Measurements from ENCODE around the gene MINDY2. TPM values are rescaled to one million over a fixed set of nuclear protein-coding genes. Genes with fewer than 3 reads are reported as not detected.

The MINDY2 gene
- total RNA-seq, 1 experiment from 2014 or later = 17.6 TPM

- peak; percentile 96 for TF ChIP-seq TCF7L2 (IDR thresholded peaks at IDR 0.05; ENCODE audit: borderline replicate concordance, extremely low read depth, insufficient read depth, insufficient read length)
- no peak for TF ChIP-seq CEBPB (IDR thresholded peaks at IDR 0.05; ENCODE audit: low read depth)
- TF ChIP-seq POLR2A (IDR thresholded peaks at IDR 0.05; ENCODE audit: borderline replicate concordance, extremely low read depth, insufficient read depth, insufficient read length) = peak; percentile 80
- TF ChIP-seq JUND (IDR thresholded peaks at IDR 0.05) = peak; percentile 45; the same call in 1 of the 2 replicates
- TF ChIP-seq CBX3 (IDR thresholded peaks at IDR 0.05; ENCODE audit: low read depth) = peak; percentile 79; the same call in 1 of the 2 replicates
- TF ChIP-seq CTCF (IDR thresholded peaks at IDR 0.05 in 2 of 3, conservative IDR thresholded peaks at IDR 0.05 in 1 of 3; ENCODE audit: borderline replicate concordance in 1 of 3, insufficient read depth in 1 of 3, low read depth in 2 of 3, low read length in 2 of 3) = peak in 1 of 3 experiments; percentile 30; a peak in 3 of 6 replicates
- no peak for TF ChIP-seq ZNF274 (IDR thresholded peaks at IDR 0.05; ENCODE audit: low read depth, low read length)
Measured at GRCh38 chr15:58770857-58771620, at the start of gene MINDY2 (continued).

GRCh38 chr15:58724466-58724865, 46.6 kb upstream of the MINDY2 start:
- no peak for TF ChIP-seq CBX3 (IDR thresholded peaks at IDR 0.05; ENCODE audit: low read depth)
- TF ChIP-seq ELF1 (IDR thresholded peaks at IDR 0.05; ENCODE audit: borderline replicate concordance, low read depth) = no peak
- TF ChIP-seq RAD21 (IDR thresholded peaks at IDR 0.05; ENCODE audit: low read depth) = no peak
- POLR2A ChIA-PET = no interaction called here
- Histone ChIP-seq H3K9me3 (ENCODE audit: control insufficient read depth in 1 of 2, insufficient read depth in 1 of 2, low read depth in 1 of 2, low read length in 2 of 2) (no peaks in the 10 kb centered on the region), H3K36me3 (ENCODE audit: control insufficient read depth in 1 of 2, insufficient read depth in 2 of 2, low read length in 2 of 2) (no peaks in the 10 kb centered on the region), H4K20me1 (ENCODE audit: insufficient read depth) (0 out of 2 replicates have a peak, but pooled peaks cover 3% of the 10 kb centered on the region), H2AFZ (ENCODE audit: low read depth, low read length, poor library complexity, severe bottlenecking) (no peak overlapping the region), H3K9ac (ENCODE audit: low read length) (no peak overlapping the region), H3K4me1 (ENCODE audit: control insufficient read depth in 1 of 2, insufficient read depth in 2 of 2, low read length in 2 of 2) (no peaks in the 10 kb centered on the region), H3K79me2 (ENCODE audit: insufficient read depth, low read length) (peaks cover 92% of the 10 kb centered on the region), H3K9me2 (ENCODE audit: insufficient read depth) (no peaks in the 10 kb centered on the region), H3K27ac (ENCODE audit: low read depth, low read length) (no peak overlapping the region), H3K4me3 (replicated peaks in 1 of 2; ENCODE audit: low read depth in 1 of 2, low read length in 2 of 2) (no peak overlapping the region), H3K27me3 (ENCODE audit: insufficient read depth, low read length) (no peaks in the 10 kb centered on the region), H3K4me2 (ENCODE audit: low read length) (no peak overlapping the region)
- DNase-seq (ENCODE audit: low read depth, low spot score) (no peak), ATAC-seq (no peak)
- CTCF ChIA-PET = no interaction called here
- intact Hi-C loops (cut with micrococcal nuclease) = no loop called here
- RAD21 ChIA-PET (ENCODE audit: low non-redundant PET in 1 of 2, low total read pairs in 2 of 2, uncharacterized antibody in 2 of 2, unreplicated experiment in 2 of 2) = no interaction called here
- BruUV-seq (replicated peaks) = no TSS peak
